Measurements from ENCODE around the gene ZNF81.
A peak's percentile ranks its signal among the peaks of the same experiment; 100 is the strongest.
"Not testable (repeated sequence)": the region's sequence is repeated elsewhere in the genome, so short reads cannot be mapped to it uniquely, and the experiment has no call there.

The ZNF81 gene

GRCh38 chrX:47836164-47837072 is at the start of gene ZNF81:
Gene ZNF81, plus strand, starts transcription at chrX:47836902. Its CDS starts 9,366 bp downstream, at chrX:47846268.
- DNase-seq (ENCODE audit: low spot score), result peak; percentile 79

- DNase-seq (ENCODE audit: low spot score), result no peak
These were observed 40.2 kb upstream of the ZNF81 start for GRCh38 chrX:47796433-47796906.

- DNase-seq (ENCODE audit: low spot score), result no peak
These were observed 39.6 kb upstream of the ZNF81 start for GRCh38 chrX:47797084-47797483.

GRCh38 chrX:47798861-47799260 is 37.8 kb upstream of the ZNF81 start:
- no peak for DNase-seq (ENCODE audit: low spot score)

GRCh38 chrX:47802589-47802988 is 34.1 kb upstream of the ZNF81 start:
- no peak for DNase-seq (ENCODE audit: low spot score)

GRCh38 chrX:47803103-47803502 is 33.6 kb upstream of the ZNF81 start:
- not testable (repeated sequence) for DNase-seq (ENCODE audit: low spot score)

GRCh38 chrX:47804315-47804714 is 32.4 kb upstream of the ZNF81 start:
- no peak for DNase-seq (ENCODE audit: low spot score)

- not testable (repeated sequence) for DNase-seq (ENCODE audit: low spot score)
These were observed 30.9 kb upstream of the ZNF81 start for GRCh38 chrX:47805844-47806243.

GRCh38 chrX:47806415-47807271 is 30.1 kb upstream of the ZNF81 start:
- not testable (repeated sequence) for DNase-seq (ENCODE audit: low spot score)

- DNase-seq (ENCODE audit: low spot score), result not testable (repeated sequence)
These were observed 29.5 kb upstream of the ZNF81 start for GRCh38 chrX:47807272-47807538.

- no peak for DNase-seq (ENCODE audit: low spot score)
These were observed 29.2 kb upstream of the ZNF81 start for GRCh38 chrX:47807548-47807947.

GRCh38 chrX:47808904-47809788 is 27.6 kb upstream of the ZNF81 start:
- DNase-seq (ENCODE audit: low spot score), result no peak

GRCh38 chrX:47814851-47815250 is 21.9 kb upstream of the ZNF81 start:
- no peak for DNase-seq (ENCODE audit: low spot score)

GRCh38 chrX:47815901-47816845 is 20.5 kb upstream of the ZNF81 start:
- DNase-seq (ENCODE audit: low spot score), result no peak

GRCh38 chrX:47817421-47817820 is 19.3 kb upstream of the ZNF81 start:
- no peak for DNase-seq (ENCODE audit: low spot score)

- no peak for DNase-seq (ENCODE audit: low spot score)
These were observed 18.8 kb upstream of the ZNF81 start for GRCh38 chrX:47817897-47818296.

- no peak for DNase-seq (ENCODE audit: low spot score)
These were observed 7.7 kb upstream of the ZNF81 start for GRCh38 chrX:47828984-47829383.

GRCh38 chrX:47831788-47832187 is 4.9 kb upstream of the ZNF81 start:
- peak; percentile 50 for DNase-seq (ENCODE audit: low spot score)

GRCh38 chrX:47838361-47838760 is 1.7 kb downstream of the ZNF81 start:
- no peak for DNase-seq (ENCODE audit: low spot score)

GRCh38 chrX:47840111-47840510 is 3.4 kb downstream of the ZNF81 start:
- no peak for DNase-seq (ENCODE audit: low spot score)

- DNase-seq (ENCODE audit: low spot score), result no peak
These were observed 6.7 kb downstream of the ZNF81 start for GRCh38 chrX:47843363-47843762.

Data from kidney capillary endothelial cell (primary cell).